Neutrophil (primary cell): Measurements from ENCODE around the gene NTNG1.

Experiments used
- H3K27ac ChIP-seq: fragments of 200-600 bp; sonication (generic); 2 replicates; pipeline ENCODE4 v1.5.1; 2016; ENCODE audit warnings: mild to moderate bottlenecking, moderate library complexity
- H3K27me3 ChIP-seq: fragments of 200-600 bp; sonication (generic); 2 replicates; pipeline ENCODE4 v1.6.0; 2016; ENCODE audit warnings: mild to moderate bottlenecking
- H3K36me3 ChIP-seq: fragments of 200-600 bp; sonication (generic); 2 replicates; pipeline ENCODE4 v1.5.1; 2017
- H3K4me1 ChIP-seq, 2 experiments: fragments of 200-600 bp in 1 of 2; sonication (generic) in 1 of 2; 1 replicate in 1 of 2; 2 replicates in 1 of 2; pipeline versions ENCODE4 v1.5.1 to v1.6.1; 2013 to 2016; ENCODE audit warnings: low read depth in 1 of 2, low read length in 1 of 2, mild to moderate bottlenecking in 1 of 2, moderate library complexity in 1 of 2; ENCODE audit not compliant: control insufficient read depth in 1 of 2, insufficient read depth in 1 of 2
- H3K4me3 ChIP-seq, 2 experiments: fragments of 200-600 bp in 1 of 2; sonication (generic) in 1 of 2; 1 replicate in 1 of 2; 2 replicates in 1 of 2; pipeline ENCODE4 v1.5.1; 2013 to 2016; ENCODE audit warnings: low read depth in 1 of 2, low read length in 1 of 2, mild to moderate bottlenecking in 1 of 2, moderate library complexity in 1 of 2
- H3K9me3 ChIP-seq: fragments of 200-600 bp; sonication (generic); 2 replicates; pipeline ENCODE4 v1.5.1; 2016
- TF ChIP-seq, protein P1 (sequence below): fragments of 200-600 bp; sonication (generic); IDR thresholded peaks from 2 replicates; pipeline ENCODE4 v1.5.1; 2016; ENCODE audit warnings: antibody characterized with exemption

The NTNG1 gene

DNA sequence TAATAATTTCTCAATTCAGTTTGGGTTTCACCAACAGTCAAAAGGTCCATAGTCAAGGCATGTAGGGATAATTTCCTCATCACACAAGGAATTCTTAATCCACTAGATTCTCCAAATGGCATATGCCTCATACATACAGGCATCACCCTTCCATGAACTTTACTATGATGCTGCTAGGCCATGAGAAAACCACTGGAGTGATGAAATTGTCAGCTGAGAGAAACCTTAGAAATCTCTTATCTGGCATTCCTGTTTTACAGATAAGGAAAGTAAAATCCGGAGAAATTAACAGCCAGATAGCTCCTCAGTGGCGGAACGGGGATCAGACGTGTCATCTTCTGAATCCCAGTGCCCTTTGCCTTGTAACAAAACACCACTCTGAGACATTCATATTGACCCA is 274.4 kb downstream of the NTNG1 start:
- Histone ChIP-seq H3K4me1 (no peaks in the 10 kb centered on the region), H3K27ac (no peak overlapping the region), H3K4me3 (no peak overlapping the region), H3K36me3 (no peaks in the 10 kb centered on the region), H3K9me3 (no peaks in the 10 kb centered on the region), H3K27me3 (peaks cover 5% of the 10 kb centered on the region)
- TF ChIP-seq, protein P1, sequence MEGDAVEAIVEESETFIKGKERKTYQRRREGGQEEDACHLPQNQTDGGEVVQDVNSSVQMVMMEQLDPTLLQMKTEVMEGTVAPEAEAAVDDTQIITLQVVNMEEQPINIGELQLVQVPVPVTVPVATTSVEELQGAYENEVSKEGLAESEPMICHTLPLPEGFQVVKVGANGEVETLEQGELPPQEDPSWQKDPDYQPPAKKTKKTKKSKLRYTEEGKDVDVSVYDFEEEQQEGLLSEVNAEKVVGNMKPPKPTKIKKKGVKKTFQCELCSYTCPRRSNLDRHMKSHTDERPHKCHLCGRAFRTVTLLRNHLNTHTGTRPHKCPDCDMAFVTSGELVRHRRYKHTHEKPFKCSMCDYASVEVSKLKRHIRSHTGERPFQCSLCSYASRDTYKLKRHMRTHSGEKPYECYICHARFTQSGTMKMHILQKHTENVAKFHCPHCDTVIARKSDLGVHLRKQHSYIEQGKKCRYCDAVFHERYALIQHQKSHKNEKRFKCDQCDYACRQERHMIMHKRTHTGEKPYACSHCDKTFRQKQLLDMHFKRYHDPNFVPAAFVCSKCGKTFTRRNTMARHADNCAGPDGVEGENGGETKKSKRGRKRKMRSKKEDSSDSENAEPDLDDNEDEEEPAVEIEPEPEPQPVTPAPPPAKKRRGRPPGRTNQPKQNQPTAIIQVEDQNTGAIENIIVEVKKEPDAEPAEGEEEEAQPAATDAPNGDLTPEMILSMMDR, result no peak

DNA sequence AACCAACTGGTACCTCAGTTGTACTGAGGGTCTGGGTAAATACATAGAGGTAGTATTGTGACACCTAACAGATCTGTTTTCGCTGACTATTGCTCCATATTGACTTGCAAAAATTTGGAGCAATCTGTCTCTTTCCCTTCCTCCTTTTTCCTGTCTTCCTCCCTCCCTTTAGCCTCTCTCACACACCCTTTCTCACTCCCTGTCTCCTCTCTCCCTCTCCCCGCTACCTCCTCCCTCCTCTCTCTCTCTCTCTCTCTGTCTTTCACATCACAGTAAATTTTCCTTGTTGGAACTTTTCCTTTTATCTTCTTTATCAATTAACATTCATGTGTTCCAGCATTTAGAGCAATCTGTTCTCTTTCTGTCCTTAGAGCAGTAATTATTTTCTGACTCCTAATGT is 278.2 kb downstream of the NTNG1 start:
- Histone ChIP-seq H3K27ac (no peak overlapping the region), H3K27me3 (peaks cover 5% of the 10 kb centered on the region), H3K4me1 (no peaks in the 10 kb centered on the region), H3K9me3 (no peaks in the 10 kb centered on the region), H3K4me3 (no peak overlapping the region), H3K36me3 (no peaks in the 10 kb centered on the region)
- TF ChIP-seq, protein P1, result no peak

DNA sequence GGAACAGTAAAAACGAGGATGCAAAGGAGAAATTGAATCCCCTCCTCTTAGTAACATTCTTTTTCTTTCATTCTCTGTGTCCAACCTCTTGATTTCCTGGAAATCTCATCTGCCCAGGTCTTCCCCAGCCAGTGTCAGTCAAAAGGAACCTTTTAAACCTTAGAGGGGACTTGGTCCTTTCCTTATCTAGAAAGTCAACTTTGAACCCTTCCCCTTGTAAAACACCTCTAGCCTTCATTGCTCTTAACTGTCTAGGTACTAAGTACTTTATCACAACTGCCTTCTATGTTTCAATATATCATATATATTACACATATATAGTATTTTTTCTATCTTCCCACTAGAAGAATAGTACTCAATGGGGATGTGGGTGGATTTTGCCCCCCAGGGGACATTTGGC is 282.1 kb downstream of the NTNG1 start:
- no peaks in the 10 kb centered on the region for H3K4me1 ChIP-seq
- H3K27me3 ChIP-seq, result no peaks in the 10 kb centered on the region
- H3K27ac ChIP-seq, result no peak overlapping the region
- H3K9me3 ChIP-seq, result no peaks in the 10 kb centered on the region
- H3K4me3 ChIP-seq, result no peak overlapping the region
- no peaks in the 10 kb centered on the region for H3K36me3 ChIP-seq
- TF ChIP-seq, protein P1, result no peak

DNA sequence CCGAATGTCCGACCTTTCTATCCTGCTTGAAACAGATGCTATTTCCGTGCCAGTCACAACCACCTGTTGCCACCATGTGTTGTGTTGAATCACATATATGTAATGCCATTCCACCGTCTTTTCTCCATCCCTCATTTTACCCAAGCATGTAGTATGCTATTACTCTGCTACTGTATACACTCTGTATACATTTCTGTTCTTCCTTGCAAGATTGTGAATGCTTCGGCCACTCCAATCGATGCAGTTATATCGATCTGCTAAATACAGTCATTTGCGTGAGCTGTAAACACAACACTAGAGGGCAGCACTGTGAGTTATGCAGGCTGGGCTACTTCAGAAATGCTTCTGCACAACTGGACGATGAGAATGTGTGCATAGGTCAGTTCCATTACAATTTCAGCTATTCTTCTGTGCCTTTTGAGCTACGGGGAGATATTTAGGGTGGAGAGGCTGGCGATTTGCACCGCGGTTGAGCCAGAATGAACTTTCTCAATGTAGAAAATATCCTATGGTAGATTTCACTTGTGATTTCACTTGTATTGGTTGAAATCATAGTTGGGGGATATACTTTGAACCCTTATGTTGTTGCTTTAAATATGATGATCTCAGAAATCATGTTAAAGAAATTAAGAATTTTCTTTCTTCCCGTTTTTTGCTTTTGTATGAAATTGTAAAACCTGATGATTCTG is 289.8 kb downstream of the NTNG1 start:
- H3K27me3 ChIP-seq, result peaks cover 5% of the 10 kb centered on the region
- no peaks in the 10 kb centered on the region for H3K9me3 ChIP-seq
- no peak overlapping the region for H3K4me3 ChIP-seq
- no peak overlapping the region for H3K27ac ChIP-seq
- H3K36me3 ChIP-seq, result no peaks in the 10 kb centered on the region
- no peaks in the 10 kb centered on the region for H3K4me1 ChIP-seq
- TF ChIP-seq, protein P1, result no peak

DNA sequence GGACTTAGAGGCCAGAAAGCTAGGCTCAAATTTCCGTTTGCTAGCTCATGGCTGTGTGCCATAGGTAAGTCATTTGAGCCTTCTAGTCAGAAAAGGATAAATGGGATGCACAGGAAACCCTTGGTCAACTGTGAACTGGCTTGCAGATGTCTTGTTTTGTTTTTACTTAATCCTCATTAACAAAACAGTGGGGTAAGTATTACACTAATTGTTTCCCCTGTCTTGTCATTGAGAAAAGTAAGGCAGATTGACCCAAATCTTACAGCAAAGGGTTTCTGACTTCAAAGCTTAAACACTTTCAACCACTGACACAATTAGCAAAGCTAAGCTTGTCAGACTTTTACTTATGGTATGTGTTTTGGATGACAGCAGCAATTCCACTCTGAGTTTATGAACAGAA is 291.3 kb downstream of the NTNG1 start:
- Histone ChIP-seq H3K36me3 (no peaks in the 10 kb centered on the region), H3K27ac (no peak overlapping the region), H3K27me3 (peaks cover 5% of the 10 kb centered on the region), H3K9me3 (no peaks in the 10 kb centered on the region), H3K4me3 (no peak overlapping the region), H3K4me1 (no peaks in the 10 kb centered on the region)
- TF ChIP-seq, protein P1, result no peak
